GM19328 (cell line): ENCODE results near the gene TREML1.
"Not testable (repeated sequence)": the region's sequence is repeated elsewhere in the genome, so short reads cannot be mapped to it uniquely, and the experiment has no call there.

Source experiments
- ATAC-seq: cut with Tn5 transposase; IDR thresholded peaks from one replicate; pipeline ENCODE4 v1.9.1; 2021; ENCODE audit warnings: mild to moderate bottlenecking, moderate library complexity; ENCODE audit not compliant: unreplicated experiment

The TREML1 gene

GRCh38 chr6:41153992-41154625, at the start of gene TREML1:
Gene TREML1 (minus strand): TSS chr6:41154347. CDS start chr6:41154288, 59 bp downstream.
- ATAC-seq, result no peak

- ATAC-seq, result no peak
Observed at GRCh38 chr6:41201764-41202173, 47.6 kb upstream of the TREML1 start.

- ATAC-seq, result no peak
Observed at GRCh38 chr6:41200901-41201763, 47.0 kb upstream of the TREML1 start, which contains the start of gene TREML2. Gene TREML2 (minus strand): TSS chr6:41201149. CDS start chr6:41201008, 141 bp downstream.

- no peak for ATAC-seq
Observed at GRCh38 chr6:41200296-41200900, 46.3 kb upstream of the TREML1 start.

GRCh38 chr6:41199552-41200246, 45.6 kb upstream of the TREML1 start:
- no peak for ATAC-seq

GRCh38 chr6:41197234-41197633, 43.1 kb upstream of the TREML1 start:
- ATAC-seq, result no peak

GRCh38 chr6:41194386-41194785, 40.2 kb upstream of the TREML1 start:
- no peak for ATAC-seq

- no peak for ATAC-seq
Observed at GRCh38 chr6:41193884-41194283, 39.7 kb upstream of the TREML1 start.

- no peak for ATAC-seq
Observed at GRCh38 chr6:41193171-41193734, 39.1 kb upstream of the TREML1 start.

GRCh38 chr6:41191569-41191968, 37.4 kb upstream of the TREML1 start:
- no peak for ATAC-seq

GRCh38 chr6:41190791-41191190, 36.6 kb upstream of the TREML1 start:
- ATAC-seq, result no peak

GRCh38 chr6:41189967-41190366, 35.8 kb upstream of the TREML1 start:
- no peak for ATAC-seq

- ATAC-seq, result not testable (repeated sequence)
Observed at GRCh38 chr6:41189046-41189445, 34.9 kb upstream of the TREML1 start.

GRCh38 chr6:41187924-41188886, 34.1 kb upstream of the TREML1 start:
- ATAC-seq, result no peak

- no peak for ATAC-seq
Observed at GRCh38 chr6:41186031-41186562, 31.9 kb upstream of the TREML1 start.

- ATAC-seq, result no peak
Observed at GRCh38 chr6:41184761-41185160, 30.6 kb upstream of the TREML1 start.

- no peak for ATAC-seq
Observed at GRCh38 chr6:41182069-41183034, 28.2 kb upstream of the TREML1 start.

GRCh38 chr6:41181566-41181965, 27.4 kb upstream of the TREML1 start:
- ATAC-seq, result no peak
